Heart left ventricle (tissue), 13 donors: ENCODE data around the gene SLC22A7.

Experiments
- POLR2A ChIP-seq, 2 donors: fragments of 450-650 bp; IDR thresholded peaks; one replicate each; pipeline ENCODE4 v1.6.1; 2017; ENCODE audit warnings: antibody characterized with exemption in 2 of 2, mild to moderate bottlenecking in 2 of 2, moderate library complexity in 2 of 2
- TF ChIP-seq, protein P1 (sequence below), 12 donors: fragments of 200-600 bp; sonication (generic) in 4 of 12; IDR thresholded peaks; one replicate each; pipeline versions ENCODE4 v1.5.0 to v1.8.0; 2018 to 2022; ENCODE audit warnings: antibody characterized with exemption in 12 of 12, mild to moderate bottlenecking in 5 of 12
- donor health status: ischemic (EF 13 %, LVEDD 7.1; RV severe dilation, severe dysfunction).
- donor health status: DM: no; HTN: yes; CAD: no.
- donor health status: DM: no; HTN: no; CAD: no.
- donor health status: ischemic (EF 25% LVEDD 6.9; RV normal size, moderate dysfunction).
- donor health status: ischemic (EF 25% LVEDD 5.7; RV mildly dilated, moderate dysfunction).
- donor health status: ischemic (EF 35%, LVEDD 5.7; RV mildly dilated, moderate dysfunction).
- donor health status: nonischemic (EF 11% LVEDD 7.7; RV severe dilation, severe dysfunction).
- donor health status: DM: yes; HTN: yes; CAD: no.
- donor health status: PGD.
- donor health status: ischemic (EF 29% LVEDD 5.4; RV normal size, mild dysfunction).
- donor health status: nonischemic (EF 23%, LVEDD 6.1; RV moderate dilation, normal function).

- TF ChIP-seq POLR2A (IDR thresholded peaks at IDR 0.05) = no peak
- TF ChIP-seq, protein P1, sequence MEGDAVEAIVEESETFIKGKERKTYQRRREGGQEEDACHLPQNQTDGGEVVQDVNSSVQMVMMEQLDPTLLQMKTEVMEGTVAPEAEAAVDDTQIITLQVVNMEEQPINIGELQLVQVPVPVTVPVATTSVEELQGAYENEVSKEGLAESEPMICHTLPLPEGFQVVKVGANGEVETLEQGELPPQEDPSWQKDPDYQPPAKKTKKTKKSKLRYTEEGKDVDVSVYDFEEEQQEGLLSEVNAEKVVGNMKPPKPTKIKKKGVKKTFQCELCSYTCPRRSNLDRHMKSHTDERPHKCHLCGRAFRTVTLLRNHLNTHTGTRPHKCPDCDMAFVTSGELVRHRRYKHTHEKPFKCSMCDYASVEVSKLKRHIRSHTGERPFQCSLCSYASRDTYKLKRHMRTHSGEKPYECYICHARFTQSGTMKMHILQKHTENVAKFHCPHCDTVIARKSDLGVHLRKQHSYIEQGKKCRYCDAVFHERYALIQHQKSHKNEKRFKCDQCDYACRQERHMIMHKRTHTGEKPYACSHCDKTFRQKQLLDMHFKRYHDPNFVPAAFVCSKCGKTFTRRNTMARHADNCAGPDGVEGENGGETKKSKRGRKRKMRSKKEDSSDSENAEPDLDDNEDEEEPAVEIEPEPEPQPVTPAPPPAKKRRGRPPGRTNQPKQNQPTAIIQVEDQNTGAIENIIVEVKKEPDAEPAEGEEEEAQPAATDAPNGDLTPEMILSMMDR (IDR thresholded peaks at IDR 0.05) = no peak
Measured at GRCh38 chr6:43304882-43305281, 6.8 kb downstream of the SLC22A7 start.
